ENCODE data around the gene DHRS9. TPM values are rescaled to one million over a fixed set of nuclear protein-coding genes. Genes with fewer than 3 reads are reported as not detected.

DHRS9 gene
- total RNA-seq, 2 donors from 2014 or later: 1.0 TPM; not detected in 1

- Histone ChIP-seq H3K36me3 (replicated peaks in 1 of 2; ENCODE audit: insufficient read depth in 1 of 2, low read depth in 2 of 2) (no peaks in the 10 kb centered on the region), H3K4me3 (no peak overlapping the region), H3K9me3 (no peaks in the 10 kb centered on the region), H3K27ac (no peak overlapping the region), H3K4me1 (no peaks in the 10 kb centered on the region), H3K27me3 (no peaks in the 10 kb centered on the region)
- TF ChIP-seq, protein P1, sequence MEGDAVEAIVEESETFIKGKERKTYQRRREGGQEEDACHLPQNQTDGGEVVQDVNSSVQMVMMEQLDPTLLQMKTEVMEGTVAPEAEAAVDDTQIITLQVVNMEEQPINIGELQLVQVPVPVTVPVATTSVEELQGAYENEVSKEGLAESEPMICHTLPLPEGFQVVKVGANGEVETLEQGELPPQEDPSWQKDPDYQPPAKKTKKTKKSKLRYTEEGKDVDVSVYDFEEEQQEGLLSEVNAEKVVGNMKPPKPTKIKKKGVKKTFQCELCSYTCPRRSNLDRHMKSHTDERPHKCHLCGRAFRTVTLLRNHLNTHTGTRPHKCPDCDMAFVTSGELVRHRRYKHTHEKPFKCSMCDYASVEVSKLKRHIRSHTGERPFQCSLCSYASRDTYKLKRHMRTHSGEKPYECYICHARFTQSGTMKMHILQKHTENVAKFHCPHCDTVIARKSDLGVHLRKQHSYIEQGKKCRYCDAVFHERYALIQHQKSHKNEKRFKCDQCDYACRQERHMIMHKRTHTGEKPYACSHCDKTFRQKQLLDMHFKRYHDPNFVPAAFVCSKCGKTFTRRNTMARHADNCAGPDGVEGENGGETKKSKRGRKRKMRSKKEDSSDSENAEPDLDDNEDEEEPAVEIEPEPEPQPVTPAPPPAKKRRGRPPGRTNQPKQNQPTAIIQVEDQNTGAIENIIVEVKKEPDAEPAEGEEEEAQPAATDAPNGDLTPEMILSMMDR (IDR thresholded peaks at IDR 0.05): no peak
- no peak for TF ChIP-seq POLR2A (IDR thresholded peaks at IDR 0.05)
- WGBS, 2 donors: 60 to 73% methylated on average over 4 of the region's 4 CpGs
- ATAC-seq: no peak
- intact Hi-C loops (cut with DNase I): no loop called here
- peak in 1 of 4 donors; percentile 14 for DNase-seq
These were observed 3.0 kb downstream of the DHRS9 start for GRCh38 chr2:169072163-169072925.

GRCh38 chr2:169073211-169073962, 4.0 kb downstream of the DHRS9 start:
- Histone ChIP-seq H3K4me3 (no peak overlapping the region), H3K27me3 (no peaks in the 10 kb centered on the region), H3K36me3 (replicated peaks in 1 of 2; ENCODE audit: insufficient read depth in 1 of 2, low read depth in 2 of 2) (no peaks in the 10 kb centered on the region), H3K9me3 (no peaks in the 10 kb centered on the region), H3K27ac (no peak overlapping the region), H3K4me1 (no peaks in the 10 kb centered on the region)
- intact Hi-C loops (cut with DNase I): no loop called here
- WGBS, 2 donors: 62 to 74% methylated on average over 3 of the region's 3 CpGs
- DNase-seq (no peak), ATAC-seq (no peak)
- TF ChIP-seq, protein P1 (IDR thresholded peaks at IDR 0.05): no peak
- no peak for TF ChIP-seq POLR2A (IDR thresholded peaks at IDR 0.05)

- Histone ChIP-seq H3K27me3 (no peaks in the 10 kb centered on the region), H3K27ac (no peak overlapping the region), H3K36me3 (replicated peaks in 1 of 2; ENCODE audit: insufficient read depth in 1 of 2, low read depth in 2 of 2) (no peaks in the 10 kb centered on the region), H3K4me1 (no peaks in the 10 kb centered on the region), H3K4me3 (no peak overlapping the region), H3K9me3 (no peaks in the 10 kb centered on the region)
- DNase-seq (no peak), ATAC-seq (no peak)
- TF ChIP-seq POLR2A (IDR thresholded peaks at IDR 0.05): no peak
- WGBS, 2 donors: 70 to 78% methylated on average over 9 of the region's 9 CpGs
- intact Hi-C loops (cut with DNase I): no loop called here
These were observed 4.8 kb downstream of the DHRS9 start for GRCh38 chr2:169073963-169074751.

GRCh38 chr2:169077674-169078240, 8.4 kb downstream of the DHRS9 start:
- TF ChIP-seq, protein P1 (IDR thresholded peaks at IDR 0.05): no peak
- TF ChIP-seq POLR2A (IDR thresholded peaks at IDR 0.05): no peak
- no peak for ATAC-seq
- no peak for DNase-seq
- WGBS, 2 donors: 5 to 18% methylated on average over 2 of the region's 2 CpGs
- H3K27ac ChIP-seq: no peak overlapping the region
- no peaks in the 10 kb centered on the region for H3K4me1 ChIP-seq
- H3K9me3 ChIP-seq: no peaks in the 10 kb centered on the region
- intact Hi-C loops (cut with DNase I): no loop called here
- H3K36me3 ChIP-seq (replicated peaks in 1 of 2; ENCODE audit: insufficient read depth in 1 of 2, low read depth in 2 of 2): no peaks in the 10 kb centered on the region
- no peak overlapping the region for H3K4me3 ChIP-seq
- no peaks in the 10 kb centered on the region for H3K27me3 ChIP-seq
